ENCODE measurements around the gene OPN4.

DNA sequence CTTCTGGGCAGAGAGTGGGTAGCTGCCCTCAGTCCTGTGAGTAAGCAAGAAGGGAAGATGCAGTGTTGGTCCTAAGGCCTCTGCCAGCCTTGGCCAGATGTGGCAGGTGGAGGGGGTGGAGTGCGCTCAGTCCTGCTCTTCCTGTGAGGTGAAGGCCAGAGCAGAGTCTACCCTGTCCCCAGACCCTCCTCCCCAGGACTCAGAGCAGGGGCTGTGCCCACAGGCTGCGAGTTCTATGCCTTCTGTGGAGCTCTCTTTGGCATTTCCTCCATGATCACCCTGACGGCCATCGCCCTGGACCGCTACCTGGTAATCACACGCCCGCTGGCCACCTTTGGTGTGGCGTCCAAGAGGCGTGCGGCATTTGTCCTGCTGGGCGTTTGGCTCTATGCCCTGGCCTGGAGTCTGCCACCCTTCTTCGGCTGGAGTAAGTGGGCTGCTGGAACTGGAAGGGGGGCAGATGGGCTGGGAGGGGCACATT lies 4.0 kb downstream of the OPN4 start:
- TF ChIP-seq HDAC2 (IDR thresholded peaks at IDR 0.05): no peak
- no peak for TF ChIP-seq PHB (CRISPR knock-in tag; IDR thresholded peaks at IDR 0.05)
- TF ChIP-seq, protein P1, sequence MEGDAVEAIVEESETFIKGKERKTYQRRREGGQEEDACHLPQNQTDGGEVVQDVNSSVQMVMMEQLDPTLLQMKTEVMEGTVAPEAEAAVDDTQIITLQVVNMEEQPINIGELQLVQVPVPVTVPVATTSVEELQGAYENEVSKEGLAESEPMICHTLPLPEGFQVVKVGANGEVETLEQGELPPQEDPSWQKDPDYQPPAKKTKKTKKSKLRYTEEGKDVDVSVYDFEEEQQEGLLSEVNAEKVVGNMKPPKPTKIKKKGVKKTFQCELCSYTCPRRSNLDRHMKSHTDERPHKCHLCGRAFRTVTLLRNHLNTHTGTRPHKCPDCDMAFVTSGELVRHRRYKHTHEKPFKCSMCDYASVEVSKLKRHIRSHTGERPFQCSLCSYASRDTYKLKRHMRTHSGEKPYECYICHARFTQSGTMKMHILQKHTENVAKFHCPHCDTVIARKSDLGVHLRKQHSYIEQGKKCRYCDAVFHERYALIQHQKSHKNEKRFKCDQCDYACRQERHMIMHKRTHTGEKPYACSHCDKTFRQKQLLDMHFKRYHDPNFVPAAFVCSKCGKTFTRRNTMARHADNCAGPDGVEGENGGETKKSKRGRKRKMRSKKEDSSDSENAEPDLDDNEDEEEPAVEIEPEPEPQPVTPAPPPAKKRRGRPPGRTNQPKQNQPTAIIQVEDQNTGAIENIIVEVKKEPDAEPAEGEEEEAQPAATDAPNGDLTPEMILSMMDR (IDR thresholded peaks at IDR 0.05 in 2 of 3, conservative IDR thresholded peaks at IDR 0.05 in 1 of 3; ENCODE audit: insufficient read depth in 2 of 3, low read depth in 1 of 3, low read length in 3 of 3): no peak
- no peak for TF ChIP-seq CHD1 (IDR thresholded peaks at IDR 0.05; ENCODE audit: low read length)
- TF ChIP-seq EP300 (IDR thresholded peaks at IDR 0.05; ENCODE audit: low read length): no peak
- no peak for TF ChIP-seq NFE2L1 (tag; IDR thresholded peaks at IDR 0.05; ENCODE audit: borderline replicate concordance, low read depth)
- no peak for TF ChIP-seq CREB1 (IDR thresholded peaks at IDR 0.05)
- no peak for TF ChIP-seq CREB1 (CRISPR knock-in tag; IDR thresholded peaks at IDR 0.05)
